Neuronal stem cell (in vitro differentiated cells): ENCODE results near the gene NT5DC1. TPM values are rescaled to one million over a fixed set of nuclear protein-coding genes. Genes with fewer than 3 reads are reported as not detected.

ENCODE experiments used
- DNase-seq: peaks from one replicate; pipeline ENCODE4 v3.0.0-alpha.2; 2013; ENCODE audit warnings: low spot score
- H2AFZ ChIP-seq: one replicate; pipeline ENCODE4 v1.6.1; 2013; ENCODE audit warnings: mild to moderate bottlenecking, low read length, inconsistent platforms
- H2AK5ac ChIP-seq: 2 replicates; pipeline ENCODE4 v1.6.1; 2013; ENCODE audit warnings: low read depth, mild to moderate bottlenecking, inconsistent platforms, low read length, moderate library complexity, mixed read lengths
- H2BK120ac ChIP-seq: 2 replicates; pipeline ENCODE4 v1.6.1; 2013; ENCODE audit warnings: low read depth, mild to moderate bottlenecking, inconsistent platforms, low read length, moderate library complexity, mixed read lengths
- H2BK12ac ChIP-seq: one replicate; pipeline ENCODE4 v1.6.1; 2013; ENCODE audit warnings: low read length, inconsistent platforms
- H2BK15ac ChIP-seq: 2 replicates; pipeline ENCODE4 v1.6.1; 2013; ENCODE audit warnings: mild to moderate bottlenecking, low read length, inconsistent platforms, mixed read lengths
- H2BK5ac ChIP-seq: one replicate; pipeline ENCODE4 v1.6.1; 2013; ENCODE audit warnings: inconsistent platforms, mild to moderate bottlenecking, low read length, moderate library complexity
- H3K14ac ChIP-seq: one replicate; pipeline ENCODE4 v1.6.1; 2013; ENCODE audit warnings: low read length, inconsistent platforms
- H3K18ac ChIP-seq: 2 replicates; pipeline ENCODE4 v1.6.1; 2013; ENCODE audit warnings: low read length, inconsistent platforms
- H3K23ac ChIP-seq: 2 replicates; pipeline ENCODE4 v1.6.1; 2013; ENCODE audit warnings: low read depth, mild to moderate bottlenecking, mixed read lengths, low read length, inconsistent platforms; ENCODE audit not compliant: poor library complexity
- H3K27ac ChIP-seq: replicated peaks from 3 replicates; pipeline ENCODE4 v1.5.1; 2013; ENCODE audit warnings: low read length, inconsistent platforms
- H3K27me3 ChIP-seq, 3 experiments: 2 replicates each; pipeline ENCODE4 v1.6.1; 2013; ENCODE audit warnings: low read length in 3 of 3, mild to moderate bottlenecking in 2 of 3, inconsistent platforms in 1 of 3, low read depth in 1 of 3, mixed read lengths in 1 of 3, moderate library complexity in 1 of 3; ENCODE audit not compliant: control insufficient read depth in 3 of 3, insufficient read depth in 3 of 3
- H3K36me3 ChIP-seq, 2 donors: replicated peaks in 1 of 2; 2 replicates each; pipeline ENCODE4 v1.6.1; 2013; ENCODE audit warnings: low read length in 2 of 2; ENCODE audit not compliant: control insufficient read depth in 2 of 2, insufficient read depth in 2 of 2
- H3K4ac ChIP-seq: 2 replicates; pipeline ENCODE4 v1.6.1; 2013; ENCODE audit warnings: inconsistent platforms, mild to moderate bottlenecking, low read length, moderate library complexity
- H3K4me1 ChIP-seq, 2 donors: 1 replicate in 1 of 2; 2 replicates in 1 of 2; pipeline ENCODE4 v1.6.1; 2013; ENCODE audit warnings: low read length in 2 of 2, low read depth in 1 of 2; ENCODE audit not compliant: control insufficient read depth in 2 of 2, insufficient read depth in 1 of 2
- H3K4me2 ChIP-seq: one replicate; pipeline ENCODE4 v1.6.1; 2013; ENCODE audit warnings: mild to moderate bottlenecking, low read length, inconsistent platforms; ENCODE audit not compliant: insufficient read depth, poor library complexity, severe bottlenecking
- H3K4me3 ChIP-seq, 2 donors: 2 replicates each; pipeline ENCODE4 v1.5.1; 2013; ENCODE audit warnings: low read length in 2 of 2, mild to moderate bottlenecking in 2 of 2, inconsistent platforms in 1 of 2, moderate library complexity in 1 of 2
- H3K79me1 ChIP-seq: one replicate; pipeline ENCODE4 v1.6.1; 2013; ENCODE audit warnings: low read depth, mild to moderate bottlenecking, inconsistent platforms, low read length, moderate library complexity
- H3K9ac ChIP-seq: one replicate; pipeline ENCODE4 v1.6.1; 2013; ENCODE audit warnings: mild to moderate bottlenecking, low read depth, low read length, inconsistent platforms; ENCODE audit not compliant: poor library complexity
- H3K9me3 ChIP-seq, 2 donors: replicated peaks in 1 of 2; 2 replicates each; pipeline versions ENCODE3 to v1.6.1; 2013; ENCODE audit warnings: low read length in 2 of 2, mild to moderate bottlenecking in 2 of 2, inconsistent platforms in 1 of 2, low read depth in 1 of 2, mixed read lengths in 1 of 2, moderate library complexity in 1 of 2; ENCODE audit not compliant: control insufficient read depth in 2 of 2, insufficient read depth in 1 of 2
- H4K8ac ChIP-seq: one replicate; pipeline ENCODE4 v1.6.1; 2013; ENCODE audit warnings: low read depth, mild to moderate bottlenecking, inconsistent platforms, low read length, moderate library complexity
- H4K91ac ChIP-seq: one replicate; pipeline ENCODE4 v1.6.1; 2013; ENCODE audit warnings: low read length, low read depth, mild to moderate bottlenecking, inconsistent platforms; ENCODE audit not compliant: poor library complexity
- WGBS, 2 donors: extraction: QIAGEN DNeasy Blood & Tissue Kit; methylation state at CpG; one replicate each; pipeline ENCODE4 v1.1.7; 2013; ENCODE audit warnings: missing lambda C conversion rate in 2 of 2, mixed read lengths in 1 of 2; ENCODE audit not compliant: insufficient read length in 2 of 2, insufficient replicate concordance in 1 of 2; ENCODE audit errors: extremely low coverage in 2 of 2; 5-methylcytosine and 5-hydroxymethylcytosine counted together
- polyA plus RNA-seq, 2 experiments: library from polyadenylated mRNA; stranded (reverse); fragments of 200-250 nt; gene quantifications; one replicate each; pipeline ENCODE4 v1.2.3, GENCODE V29; 2013

The NT5DC1 gene
- polyA plus RNA-seq (2013, experiment 1 of 2): 15.8 TPM
- 16.2 TPM for polyA plus RNA-seq (2013, experiment 2 of 2)

- Histone ChIP-seq H3K4me1 (peaks cover 5 to 8% of the 10 kb centered on the region in 2 donors), H3K36me3 (no peaks in the 10 kb centered on the region), H3K27ac (peak within 1 kb of the TSS; percentile 92), H3K4me3 (peak within 1 kb of the TSS; percentile 90 to 97), H4K91ac (peak within 1 kb of the TSS; percentile 88), H3K9ac (peak within 1 kb of the TSS; percentile 95), H3K18ac (peak within 1 kb of the TSS; percentile 99), H3K27me3 (peaks cover 0 to 21% (median 0%) of the 10 kb centered on the region in 3 experiments), H3K4me2 (peak within 1 kb of the TSS; percentile 66), H2AK5ac (no peak within 1 kb of the TSS), H3K4ac (no peak within 1 kb of the TSS), H2BK15ac (peak within 1 kb of the TSS; percentile 86), H3K23ac (peak within 1 kb of the TSS; percentile 98), H2BK120ac (peak within 1 kb of the TSS; percentile 25), H3K79me1 (no peaks in the 10 kb centered on the region), H3K14ac (peak within 1 kb of the TSS; percentile 97), H2BK5ac (peak within 1 kb of the TSS; percentile 94), H2AFZ (peak within 1 kb of the TSS; percentile 100), H3K9me3 (peaks cover 0 to 1% of the 10 kb centered on the region in 2 donors), H4K8ac (peak within 1 kb of the TSS; percentile 90), H2BK12ac (no peak within 1 kb of the TSS)
- peak; percentile 75 for DNase-seq
- WGBS, 2 donors: no CpG with 5 or more reads among the region's 87 CpGs
Observed at GRCh38 chr6:116100419-116101301, at the start of gene NT5DC1. NT5DC1 (plus strand) TSS chr6:116100853; CDS start chr6:116100931, 78 bp downstream.

DNA sequence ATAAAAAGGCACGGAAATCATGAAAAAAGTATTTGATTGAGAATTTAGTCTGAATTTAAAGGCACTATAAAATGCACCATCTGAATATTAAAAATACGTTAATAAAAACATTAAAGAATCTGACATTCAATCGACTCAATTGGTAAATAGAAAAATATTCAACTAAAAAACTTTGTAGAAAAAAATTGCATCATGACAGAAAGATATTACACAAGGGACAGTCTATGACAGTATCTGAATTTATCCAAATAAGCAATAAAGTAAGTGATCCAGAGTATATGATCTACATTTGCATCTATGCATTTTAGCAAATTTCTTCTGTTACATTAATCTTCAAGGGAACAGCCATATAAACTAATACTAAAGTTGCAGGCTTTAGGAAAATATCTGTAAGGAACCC is 49.4 kb upstream of the NT5DC1 start:
- Histone ChIP-seq H3K79me1 (no peaks in the 10 kb centered on the region), H3K4ac (no peak overlapping the region), H3K14ac (no peak overlapping the region), H2AK5ac (no peak overlapping the region), H4K8ac (no peak overlapping the region), H3K9me3 (no peaks in the 10 kb centered on the region), H2BK5ac (no peak overlapping the region), H2BK12ac (no peak overlapping the region), H3K4me1 (no peaks in the 10 kb centered on the region), H3K27me3 (no peaks in the 10 kb centered on the region), H2AFZ (no peak overlapping the region), H3K36me3 (no peaks in the 10 kb centered on the region), H3K18ac (no peak overlapping the region), H4K91ac (no peak overlapping the region), H3K4me2 (no peak overlapping the region), H2BK15ac (no peak overlapping the region), H2BK120ac (no peak overlapping the region), H3K23ac (no peak overlapping the region), H3K4me3 (no peak overlapping the region), H3K9ac (no peak overlapping the region), H3K27ac (no peak overlapping the region)
- no peak for DNase-seq
- no CpG with 5 or more reads among the region's 3 CpGs for whole genome bisulfite sequencing, 2 donors

GRCh38 chr6:116055513-116055912 is 45.1 kb upstream of the NT5DC1 start:
- no peak for DNase-seq
- H2BK120ac ChIP-seq: no peak overlapping the region
- no peaks in the 10 kb centered on the region for H3K27me3 ChIP-seq

DNA sequence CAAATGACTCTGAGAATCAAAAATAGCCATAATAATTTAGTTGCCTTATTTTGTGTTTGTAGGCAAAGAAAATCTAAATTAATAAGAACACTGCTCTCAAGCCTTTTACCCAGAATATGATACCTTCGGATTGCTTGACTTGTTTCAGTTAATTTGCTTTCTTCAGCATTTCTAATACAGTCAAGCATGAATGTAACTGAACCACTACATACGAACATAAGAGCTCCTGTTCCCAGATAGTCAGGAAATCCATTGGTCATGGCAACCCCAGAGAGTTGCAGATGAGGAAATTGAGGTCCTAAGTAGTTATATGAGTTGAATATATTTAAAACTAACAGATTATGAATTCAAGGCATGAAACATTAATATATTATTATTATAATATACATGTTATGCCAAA is 42.9 kb upstream of the NT5DC1 start:
- Histone ChIP-seq H2AK5ac (no peak overlapping the region), H3K27ac (no peak overlapping the region), H3K9me3 (no peaks in the 10 kb centered on the region), H2BK15ac (no peak overlapping the region), H3K27me3 (no peaks in the 10 kb centered on the region), H3K23ac (no peak overlapping the region), H2AFZ (no peak overlapping the region), H3K4me3 (no peak overlapping the region), H2BK12ac (no peak overlapping the region), H3K4ac (no peak overlapping the region), H4K91ac (no peak overlapping the region), H3K9ac (no peak overlapping the region), H3K36me3 (no peaks in the 10 kb centered on the region), H3K18ac (no peak overlapping the region), H3K4me1 (peaks cover 0 to 2% of the 10 kb centered on the region in 2 donors), H2BK120ac (no peak overlapping the region), H2BK5ac (no peak overlapping the region), H4K8ac (no peak overlapping the region), H3K79me1 (no peaks in the 10 kb centered on the region), H3K14ac (no peak overlapping the region), H3K4me2 (no peak overlapping the region)
- DNase-seq: no peak
- no CpG with 5 or more reads among the region's 2 CpGs for WGBS, 2 donors

More at GRCh38 chr6:116055513-116055912, 45.1 kb upstream of the NT5DC1 start:
- no peak overlapping the region for H3K18ac ChIP-seq
- WGBS, 2 donors: no CpG with 5 or more reads among the region's 1 CpG
- H3K27ac ChIP-seq: no peak overlapping the region
- no peaks in the 10 kb centered on the region for H3K36me3 ChIP-seq
- H3K9me3 ChIP-seq: no peaks in the 10 kb centered on the region
- no peak overlapping the region for H2BK15ac ChIP-seq
- H2BK5ac ChIP-seq: no peak overlapping the region
- no peak overlapping the region for H3K4me2 ChIP-seq
- H3K14ac ChIP-seq: no peak overlapping the region
- H4K8ac ChIP-seq: no peak overlapping the region
- no peak overlapping the region for H2BK12ac ChIP-seq
- H3K4me3 ChIP-seq: no peak overlapping the region
- no peak overlapping the region for H3K23ac ChIP-seq
- H3K9ac ChIP-seq: no peak overlapping the region
- no peaks in the 10 kb centered on the region for H3K79me1 ChIP-seq
- no peak overlapping the region for H3K4ac ChIP-seq
- no peak overlapping the region for H2AK5ac ChIP-seq
- H4K91ac ChIP-seq: no peak overlapping the region
- H3K4me1 ChIP-seq: peaks cover 0 to 2% of the 10 kb centered on the region in 2 donors
- no peak overlapping the region for H2AFZ ChIP-seq
